CD4-positive, alpha-beta memory T cell (primary cell): Measurements from ENCODE around the gene MEIS2. TPM values are rescaled to one million over a fixed set of nuclear protein-coding genes. Genes with fewer than 3 reads are reported as not detected.

Experiments
- CTCF ChIA-PET: fragments of 350-600 bp; sonication (Branson Sonifier 250); formaldehyde crosslinking; loops from one replicate; lab custom pipeline; 2021; ENCODE audit warnings: inconsistent platforms; ENCODE audit not compliant: partially characterized antibody; lab: Charles Lee
- POLR2A ChIA-PET: fragments of 350-600 bp; sonication (Branson Sonifier 250); formaldehyde crosslinking; loops from one replicate; lab custom pipeline; 2021; ENCODE audit not compliant: partially characterized antibody; lab: Charles Lee
- DNase-seq, 5 donors: peaks; one replicate each; pipeline versions ENCODE4 v3.0.0 to v3.0.0-alpha.2; 2020 to 2022; ENCODE audit warnings: mixed read lengths in 1 of 5
- H3K27ac ChIP-seq: one replicate; pipeline ENCODE4 v1.7.0; 2013; ENCODE audit warnings: low read depth, low read length
- H3K27me3 ChIP-seq: 2 replicates; pipeline ENCODE4 v1.7.0; 2013; ENCODE audit warnings: mild to moderate bottlenecking, low read length, moderate library complexity; ENCODE audit not compliant: insufficient read depth
- H3K36me3 ChIP-seq: 2 replicates; pipeline ENCODE4 v1.7.0; 2013; ENCODE audit warnings: mild to moderate bottlenecking, low read length, moderate library complexity; ENCODE audit not compliant: insufficient read depth
- H3K4me1 ChIP-seq: 2 replicates; pipeline ENCODE4 v1.7.0; 2013; ENCODE audit warnings: mild to moderate bottlenecking, low read length, moderate library complexity; ENCODE audit not compliant: insufficient read depth
- H3K4me3 ChIP-seq, 2 donors: one replicate each; pipeline ENCODE4 v1.7.0; 2013; ENCODE audit warnings: low read length in 2 of 2, mild to moderate bottlenecking in 1 of 2
- H3K9me3 ChIP-seq, 2 donors: one replicate each; pipeline ENCODE4 v1.7.0; 2013; ENCODE audit warnings: low read length in 2 of 2, control low read depth in 1 of 2; ENCODE audit not compliant: control insufficient read depth in 1 of 2
- H3K27ac Mint-ChIP-seq, 7 donors: one replicate each; pipeline ENCODE4 v1.8.0; 2020 to 2021; ENCODE audit warnings: mixed read lengths in 7 of 7, mild to moderate bottlenecking in 6 of 7, inconsistent platforms in 3 of 7, moderate library complexity in 3 of 7
- H3K27me3 Mint-ChIP-seq, 2 donors: one replicate each; pipeline ENCODE4 v1.8.0; 2020 to 2021; ENCODE audit warnings: mixed read lengths in 2 of 2
- H3K36me3 Mint-ChIP-seq, 2 donors: one replicate each; pipeline ENCODE4 v1.8.0; 2020 to 2021; ENCODE audit warnings: mixed read lengths in 2 of 2, inconsistent platforms in 1 of 2, mild to moderate bottlenecking in 1 of 2
- H3K4me1 Mint-ChIP-seq, 4 donors: one replicate each; pipeline ENCODE4 v1.8.0; 2020 to 2021; ENCODE audit warnings: mixed read lengths in 4 of 4, mild to moderate bottlenecking in 1 of 4
- H3K4me3 Mint-ChIP-seq, 8 donors: one replicate each; pipeline ENCODE4 v1.8.0; 2020 to 2021; ENCODE audit warnings: mixed read lengths in 8 of 8, mild to moderate bottlenecking in 7 of 8, moderate library complexity in 6 of 8, inconsistent platforms in 3 of 8
- H3K9me3 Mint-ChIP-seq, 8 donors: one replicate each; pipeline ENCODE4 v1.8.0; 2020 to 2021; ENCODE audit warnings: mixed read lengths in 8 of 8, mild to moderate bottlenecking in 5 of 8, inconsistent platforms in 3 of 8, moderate library complexity in 1 of 8
- intact Hi-C: fragments of 100-400 bp; cut with micrococcal nuclease; formaldehyde crosslinking; loops from one replicate; pipeline ENCODE4 v1.15.1; 2023
- polyA plus RNA-seq, 2 donors: library from polyadenylated mRNA; unstranded; fragments of 300-500 nt; fragmentation: Illumina TruSeq; gene quantifications; one replicate each; pipeline ENCODE4 v1.2.3, GENCODE V29; 2021
- total RNA-seq, 2 experiments: library from RNA; stranded (reverse); gene quantifications; one replicate each; pipeline ENCODE4 v1.2.3, GENCODE V29; 2021

MEIS2 gene
- total and polyA plus RNA-seq, 4 experiments from 2014 or later, result not detected

DNA sequence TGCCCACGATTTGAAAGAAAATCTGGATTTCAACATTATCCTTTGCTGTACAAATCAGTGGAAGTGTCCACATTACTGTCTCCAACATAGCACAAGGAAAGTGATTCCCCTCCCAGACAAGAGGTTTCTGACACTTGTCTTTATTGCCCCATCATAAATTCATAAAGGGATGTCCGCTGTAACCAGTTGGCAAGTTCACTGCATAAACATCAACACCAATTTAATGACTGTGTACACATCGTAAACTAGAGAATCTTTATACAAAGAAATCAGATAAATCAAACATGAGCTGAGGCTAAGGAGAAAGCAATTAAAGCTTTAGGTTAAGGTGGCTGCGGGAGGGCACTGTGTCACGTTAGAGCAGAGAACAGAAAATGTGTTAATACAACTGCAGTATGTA lies 129.8 kb downstream of the MEIS2 start:
- Histone ChIP-seq H3K4me1 (no peaks in the 10 kb centered on the region), H3K36me3 (no peaks in the 10 kb centered on the region), H3K4me3 (no peak overlapping the region), H3K27me3 (no peaks in the 10 kb centered on the region), H3K9me3 (no peaks in the 10 kb centered on the region), H3K27ac (no peak overlapping the region)
- no peak for DNase-seq
- Mint-ChIP-seq H3K27ac (no peak overlapping the region), H3K9me3 (no peaks in the 10 kb centered on the region), H3K36me3 (no peaks in the 10 kb centered on the region), H3K4me1 (no peaks in the 10 kb centered on the region), H3K27me3 (no peaks in the 10 kb centered on the region), H3K4me3 (no peak overlapping the region)
- ChIA-PET CTCF (no interaction called here), POLR2A (no interaction called here)
- intact Hi-C loops, result no loop called here

GRCh38 chr15:36967929-36968328 lies 132.4 kb downstream of the MEIS2 start:
- no peaks in the 10 kb centered on the region for H3K36me3 Mint-ChIP-seq
- H3K36me3 ChIP-seq, result no peaks in the 10 kb centered on the region
- intact Hi-C loops, result no loop called here
- no peaks in the 10 kb centered on the region for H3K4me1 ChIP-seq
- no peak for DNase-seq
- no peaks in the 10 kb centered on the region for H3K9me3 Mint-ChIP-seq
- no peaks in the 10 kb centered on the region for H3K27me3 Mint-ChIP-seq
- H3K9me3 ChIP-seq, result no peaks in the 10 kb centered on the region
- no peaks in the 10 kb centered on the region for H3K27me3 ChIP-seq
- no peak overlapping the region for H3K27ac ChIP-seq
- no peak overlapping the region for H3K4me3 ChIP-seq
- POLR2A ChIA-PET, result no interaction called here
- no peak overlapping the region for H3K27ac Mint-ChIP-seq
- H3K4me3 Mint-ChIP-seq, result no peak overlapping the region
- no peaks in the 10 kb centered on the region for H3K4me1 Mint-ChIP-seq
- CTCF ChIA-PET, result no interaction called here

- no peak for DNase-seq
- intact Hi-C loops, result no loop called here
- H3K27ac ChIP-seq, result no peak overlapping the region
- no peaks in the 10 kb centered on the region for H3K36me3 ChIP-seq
- H3K4me1 Mint-ChIP-seq, result no peaks in the 10 kb centered on the region
- H3K27ac Mint-ChIP-seq, result no peak overlapping the region
- H3K27me3 ChIP-seq, result no peaks in the 10 kb centered on the region
- H3K4me1 ChIP-seq, result no peaks in the 10 kb centered on the region
- H3K9me3 ChIP-seq, result no peaks in the 10 kb centered on the region
- ChIA-PET POLR2A (no interaction called here), CTCF (no interaction called here)
- H3K27me3 Mint-ChIP-seq, result no peaks in the 10 kb centered on the region
- H3K9me3 Mint-ChIP-seq, result peaks cover 0 to 2% (median 0%) of the 10 kb centered on the region in 8 donors
- no peaks in the 10 kb centered on the region for H3K36me3 Mint-ChIP-seq
- no peak overlapping the region for H3K4me3 Mint-ChIP-seq
- H3K4me3 ChIP-seq, result no peak overlapping the region
Observed at GRCh38 chr15:36966708-36967107, 133.6 kb downstream of the MEIS2 start.

DNA sequence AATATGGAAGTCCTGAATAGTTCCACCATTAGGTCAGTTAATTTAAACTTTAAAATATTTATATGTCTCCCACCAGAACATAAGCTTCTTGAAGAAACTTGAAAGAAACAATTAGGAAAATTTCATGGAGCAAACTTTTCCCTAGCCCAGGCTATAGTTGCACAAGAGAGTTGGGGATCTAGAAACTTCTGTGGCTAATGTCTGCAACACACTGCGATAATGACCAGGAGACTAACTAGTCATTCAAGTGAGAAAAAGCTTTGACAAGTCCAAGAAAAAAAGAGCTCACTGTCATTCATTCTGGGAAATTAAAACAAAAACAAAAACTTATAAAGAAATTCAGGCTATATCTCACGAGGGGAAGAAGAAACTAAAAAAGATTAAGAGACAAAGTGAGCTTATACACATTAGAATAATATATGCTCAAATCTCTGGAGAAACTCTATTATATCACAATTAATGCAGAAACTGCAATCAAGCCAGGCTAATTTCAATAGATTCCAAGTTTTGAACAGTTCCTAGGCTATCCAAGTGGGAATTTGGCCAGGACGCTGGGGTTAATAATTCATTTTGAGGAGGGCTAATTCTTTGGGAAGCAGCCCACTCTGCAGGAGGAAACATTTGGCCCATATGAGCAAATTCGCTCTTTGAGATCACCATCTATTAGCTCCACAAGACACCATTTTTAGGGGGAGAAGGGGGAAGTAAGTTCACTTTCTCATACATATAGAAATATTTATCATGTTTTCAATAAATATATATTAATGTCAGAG lies 134.6 kb downstream of the MEIS2 start:
- Mint-ChIP-seq H3K9me3 (peaks cover 0 to 2% (median 0%) of the 10 kb centered on the region in 8 donors), H3K4me1 (no peaks in the 10 kb centered on the region), H3K36me3 (no peaks in the 10 kb centered on the region), H3K27ac (no peak overlapping the region), H3K27me3 (no peaks in the 10 kb centered on the region), H3K4me3 (no peak overlapping the region)
- H3K4me3 ChIP-seq, result no peak overlapping the region
- no peaks in the 10 kb centered on the region for H3K36me3 ChIP-seq
- no peak overlapping the region for H3K27ac ChIP-seq
- POLR2A ChIA-PET, result no interaction called here
- DNase-seq, result no peak
- intact Hi-C loops, result no loop called here
- no peaks in the 10 kb centered on the region for H3K27me3 ChIP-seq
- CTCF ChIA-PET, result no interaction called here
- no peaks in the 10 kb centered on the region for H3K9me3 ChIP-seq
- H3K4me1 ChIP-seq, result no peaks in the 10 kb centered on the region

- Mint-ChIP-seq H3K4me3 (no peak overlapping the region), H3K36me3 (no peaks in the 10 kb centered on the region), H3K27me3 (no peaks in the 10 kb centered on the region), H3K4me1 (no peaks in the 10 kb centered on the region), H3K27ac (no peak overlapping the region), H3K9me3 (peaks cover 0 to 2% (median 0%) of the 10 kb centered on the region in 8 donors)
- CTCF ChIA-PET, result no interaction called here
- intact Hi-C loops, result no loop called here
- no peak for DNase-seq
- Histone ChIP-seq H3K9me3 (no peaks in the 10 kb centered on the region), H3K4me3 (no peak overlapping the region), H3K27me3 (no peaks in the 10 kb centered on the region), H3K36me3 (no peaks in the 10 kb centered on the region), H3K4me1 (no peaks in the 10 kb centered on the region), H3K27ac (no peak overlapping the region)
- POLR2A ChIA-PET, result no interaction called here
Observed at GRCh38 chr15:36964626-36965025, 135.7 kb downstream of the MEIS2 start.

DNA sequence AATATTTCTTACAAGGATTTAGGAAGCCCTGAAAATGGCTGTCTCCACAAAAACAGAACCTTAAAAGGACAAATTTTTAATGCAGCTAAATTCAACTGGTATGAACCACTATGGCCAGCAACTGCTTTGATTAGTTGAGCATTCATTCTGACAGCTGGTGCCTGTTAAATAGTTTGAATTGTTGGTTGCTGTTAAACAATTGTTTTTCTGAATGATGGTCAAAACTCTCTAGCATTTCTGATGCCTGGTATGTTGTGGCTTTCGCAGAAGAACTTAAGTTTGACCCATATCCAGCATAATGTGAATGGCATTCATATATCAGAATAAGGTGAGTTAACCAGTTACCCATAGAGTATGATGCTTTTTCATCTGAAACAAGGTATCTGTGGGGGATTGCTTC lies 138.4 kb downstream of the MEIS2 start:
- peaks cover 0 to 2% of the 10 kb centered on the region in 2 donors for H3K27me3 Mint-ChIP-seq
- no peak overlapping the region for H3K4me3 ChIP-seq
- no peak overlapping the region for H3K4me3 Mint-ChIP-seq
- H3K9me3 ChIP-seq, result no peaks in the 10 kb centered on the region
- no peak overlapping the region for H3K27ac ChIP-seq
- no peaks in the 10 kb centered on the region for H3K36me3 Mint-ChIP-seq
- H3K27me3 ChIP-seq, result no peaks in the 10 kb centered on the region
- ChIA-PET CTCF (no interaction called here), POLR2A (no interaction called here)
- H3K36me3 ChIP-seq, result no peaks in the 10 kb centered on the region
- no peak overlapping the region for H3K27ac Mint-ChIP-seq
- no peak for DNase-seq
- H3K9me3 Mint-ChIP-seq, result peaks cover 0 to 4% (median 0%) of the 10 kb centered on the region in 8 donors
- H3K4me1 ChIP-seq, result no peaks in the 10 kb centered on the region
- no peaks in the 10 kb centered on the region for H3K4me1 Mint-ChIP-seq
- intact Hi-C loops, result no loop called here

- Histone ChIP-seq H3K9me3 (no peaks in the 10 kb centered on the region), H3K4me3 (no peak overlapping the region), H3K36me3 (no peaks in the 10 kb centered on the region), H3K27me3 (no peaks in the 10 kb centered on the region), H3K27ac (no peak overlapping the region), H3K4me1 (no peaks in the 10 kb centered on the region)
- no peak overlapping the region for H3K4me3 Mint-ChIP-seq
- no peak overlapping the region for H3K27ac Mint-ChIP-seq
- peaks cover 0 to 2% of the 10 kb centered on the region in 2 donors for H3K27me3 Mint-ChIP-seq
- H3K9me3 Mint-ChIP-seq, result peaks cover 0 to 4% (median 0%) of the 10 kb centered on the region in 8 donors
- intact Hi-C loops, result no loop called here
- POLR2A ChIA-PET, result no interaction called here
- H3K36me3 Mint-ChIP-seq, result no peaks in the 10 kb centered on the region
- no peaks in the 10 kb centered on the region for H3K4me1 Mint-ChIP-seq
- DNase-seq, result no peak
- CTCF ChIA-PET, result no interaction called here
Observed at GRCh38 chr15:36960947-36961227, 139.5 kb downstream of the MEIS2 start.
